HG02571 (cell line): ENCODE data around the gene GSTT4.
A peak's percentile ranks its signal among the peaks of the same experiment; 100 is the strongest.
"Not testable (repeated sequence)": the region's sequence is repeated elsewhere in the genome, so short reads cannot be mapped to it uniquely, and the experiment has no call there.

ENCODE experiments used
- ATAC-seq: cut with Tn5 transposase; IDR thresholded peaks from one replicate; pipeline ENCODE4 v1.9.1; 2021; ENCODE audit warnings: mild to moderate bottlenecking, moderate library complexity; ENCODE audit not compliant: unreplicated experiment

Gene GSTT4

DNA sequence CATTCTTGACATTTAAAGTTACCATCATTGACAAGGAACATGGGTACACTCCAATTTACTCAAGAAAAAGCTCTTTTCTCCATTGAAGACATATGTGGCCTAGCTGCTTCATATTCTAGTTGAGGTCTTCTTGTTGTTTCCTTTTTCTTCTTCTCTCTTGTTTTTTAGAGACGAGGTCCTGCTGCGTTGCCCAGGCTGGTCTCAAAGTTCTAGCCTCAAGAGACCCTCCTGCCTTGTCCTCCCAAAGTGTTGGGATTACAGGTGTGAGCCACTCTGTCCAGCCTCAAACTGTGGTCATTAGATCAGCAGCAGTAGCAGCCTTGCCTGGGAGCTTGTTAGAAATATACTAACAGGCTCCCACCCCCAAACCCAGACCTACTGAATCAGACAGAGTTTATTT, 12.2 kb downstream of the GSTT4 start:
- not testable (repeated sequence) for ATAC-seq

DNA sequence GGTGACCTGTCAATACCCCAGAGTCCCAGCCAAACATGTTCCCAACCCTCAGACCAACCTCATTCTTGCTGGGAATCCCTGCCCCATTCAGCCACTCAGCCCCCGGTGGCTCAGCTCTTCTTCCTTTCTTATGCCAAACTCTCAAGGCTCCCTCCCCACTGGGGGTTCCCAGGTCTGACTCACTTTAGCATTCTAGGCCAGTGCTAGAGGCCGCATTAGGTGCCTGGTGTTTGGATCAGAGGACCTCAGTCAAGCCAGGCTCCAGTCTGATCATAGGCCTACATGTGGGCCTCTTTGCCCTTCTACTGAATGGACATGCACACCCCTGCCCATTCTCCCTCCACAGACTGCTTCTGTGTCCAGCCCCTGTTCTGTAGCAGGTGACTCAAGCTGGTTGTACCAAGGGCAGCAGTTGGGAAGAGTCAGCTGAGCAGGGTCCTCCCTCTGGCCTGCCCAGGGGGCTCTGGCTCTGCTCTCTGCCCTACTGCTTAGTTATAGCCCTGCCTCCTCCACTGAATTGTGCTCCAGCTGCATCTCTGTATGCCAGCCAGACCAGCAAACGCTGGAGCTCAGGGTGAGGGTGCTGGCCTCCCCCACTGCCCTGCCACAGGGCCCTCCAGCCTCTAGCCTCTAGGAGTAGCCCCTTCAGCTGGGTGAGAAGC, 15.5 kb downstream of the GSTT4 start:
- ATAC-seq = not testable (repeated sequence)

DNA sequence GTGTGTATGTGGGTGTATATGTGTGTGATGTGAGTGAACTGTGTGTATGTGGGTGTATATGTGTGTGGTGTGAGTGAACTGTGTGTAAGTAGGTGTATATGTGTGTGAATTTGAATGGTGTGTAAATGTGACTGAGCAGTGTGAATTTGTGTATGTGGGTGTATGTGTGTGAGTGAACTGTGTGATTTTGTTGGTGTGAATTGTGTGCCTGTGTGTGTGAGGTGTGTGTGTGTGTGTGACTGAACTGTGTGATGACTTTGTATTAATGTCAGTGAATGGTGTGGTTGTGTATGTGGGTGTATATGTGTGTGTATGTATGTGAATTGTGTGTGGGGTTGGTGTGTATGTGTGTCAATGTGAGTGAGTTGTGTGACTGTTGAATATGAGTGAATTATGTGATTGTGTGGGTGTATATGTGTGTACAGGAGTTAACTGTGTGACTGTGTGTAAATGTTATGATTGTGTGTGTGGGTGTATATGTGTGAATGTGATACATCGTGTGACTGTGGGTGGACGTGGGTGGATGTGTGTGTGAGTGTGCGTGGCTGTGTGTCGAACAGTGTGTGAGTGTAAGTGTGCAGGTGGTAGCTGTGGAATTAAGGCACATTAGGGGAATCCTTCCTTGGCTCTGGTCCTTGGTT, 18.6 kb downstream of the GSTT4 start:
- not testable (repeated sequence) for ATAC-seq

GRCh38 chr22:23986089-23986488, 19.2 kb downstream of the GSTT4 start:
- not testable (repeated sequence) for ATAC-seq

DNA sequence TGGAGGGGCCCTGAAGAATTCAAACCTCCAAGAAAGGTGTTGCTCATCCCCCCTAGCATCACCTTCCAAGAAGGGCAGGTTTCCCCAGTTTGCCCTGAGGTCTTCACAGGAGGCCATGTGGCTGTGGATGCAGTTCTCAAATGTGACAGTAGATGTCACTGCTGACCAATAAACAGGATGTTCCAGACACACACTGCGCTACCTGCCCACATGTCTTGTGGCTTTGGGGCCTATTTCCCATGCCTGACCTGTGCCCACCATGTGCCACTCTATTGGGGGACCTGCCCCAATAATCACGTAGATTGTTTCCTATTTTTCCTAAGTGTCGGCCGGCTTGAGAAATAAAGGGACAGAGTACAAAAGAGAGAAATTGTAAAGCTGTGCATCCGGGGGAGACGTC, 20.8 kb downstream of the GSTT4 start:
- ATAC-seq = no peak

DNA sequence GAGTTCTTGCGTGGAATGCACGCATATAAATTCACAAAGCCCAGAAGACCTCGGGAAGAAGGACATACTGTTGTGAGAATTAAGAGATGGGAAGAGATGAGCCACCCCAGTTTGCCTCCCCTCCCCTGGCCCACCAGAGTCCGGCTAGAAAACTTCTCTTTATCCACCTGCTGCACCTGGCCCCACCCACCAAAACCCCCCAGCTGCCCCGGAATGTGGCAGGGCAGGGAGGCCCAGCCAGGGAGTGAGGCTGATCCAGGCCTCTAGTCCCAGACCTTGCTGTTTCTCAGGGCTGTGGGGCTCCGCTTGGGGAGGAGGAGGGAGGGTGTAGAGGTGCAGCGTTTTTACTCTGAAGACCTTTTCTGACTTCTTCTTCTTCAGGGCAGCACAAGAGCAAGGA, 24.7 kb downstream of the GSTT4 start:
- ATAC-seq = not testable (repeated sequence)

- ATAC-seq = not testable (repeated sequence)
These were observed 25.6 kb downstream of the GSTT4 start, which contains the start of gene GSTT2 for GRCh38 chr22:23979557-23980240. Gene GSTT2, plus strand, starts transcription at chr22:23980134.

GRCh38 chr22:23977304-23977703, 27.9 kb downstream of the GSTT4 start:
- ATAC-seq = not testable (repeated sequence)

DNA sequence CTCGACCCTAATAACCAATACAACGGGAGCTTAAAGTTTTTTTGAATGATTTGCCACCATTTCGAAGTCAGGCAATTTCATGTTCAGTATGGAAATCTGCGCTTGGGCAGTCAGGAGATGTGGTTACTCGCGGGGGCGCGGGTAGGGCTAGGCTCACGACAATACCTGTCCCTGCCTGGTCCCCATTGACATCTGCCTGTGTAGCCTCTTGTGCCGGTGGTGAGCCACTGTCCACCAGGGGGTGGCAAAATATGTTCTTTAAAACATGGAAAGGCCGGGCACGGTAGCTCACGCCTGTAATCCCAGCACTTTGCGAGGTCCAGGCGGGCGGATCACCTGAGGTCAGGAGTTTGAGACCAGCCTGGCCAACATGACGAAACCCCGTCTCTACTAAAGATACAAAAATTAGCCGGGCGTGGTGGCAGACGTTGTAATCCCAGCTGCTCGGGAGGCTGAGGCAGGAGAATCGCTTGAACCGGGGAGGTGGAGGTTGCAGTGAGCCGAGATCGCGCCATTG, 30.4 kb downstream of the GSTT4 start:
- not testable (repeated sequence) for ATAC-seq

GRCh38 chr22:23974345-23974744, 30.9 kb downstream of the GSTT4 start, which contains the start of gene DDT:
Gene DDT, minus strand, starts transcription at chr22:23974441. Its CDS starts 27 bp downstream, at chr22:23974414.
- ATAC-seq = peak; percentile 86

DNA sequence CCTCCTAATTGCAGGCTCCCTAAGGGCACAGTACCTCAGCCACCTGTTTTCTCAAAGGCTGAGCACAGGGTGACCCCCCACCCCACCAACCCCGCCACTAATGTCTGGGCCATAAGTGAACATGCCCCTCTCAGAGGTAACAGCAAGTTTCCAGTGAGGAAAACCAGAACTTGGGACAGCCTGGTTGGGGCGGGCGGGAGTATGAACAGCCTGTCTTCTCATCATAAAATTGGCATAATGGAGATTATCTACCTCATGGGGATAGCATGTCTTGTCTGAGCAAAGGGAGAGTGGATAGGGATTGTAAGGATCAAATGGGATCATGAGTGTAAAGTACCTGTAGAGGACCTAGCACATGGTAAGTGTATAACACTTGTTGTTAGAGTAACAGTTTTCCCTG, 33.3 kb downstream of the GSTT4 start:
- ATAC-seq = not testable (repeated sequence)

- ATAC-seq = no peak
These were observed 34.3 kb downstream of the GSTT4 start for GRCh38 chr22:23970816-23971486.

DNA sequence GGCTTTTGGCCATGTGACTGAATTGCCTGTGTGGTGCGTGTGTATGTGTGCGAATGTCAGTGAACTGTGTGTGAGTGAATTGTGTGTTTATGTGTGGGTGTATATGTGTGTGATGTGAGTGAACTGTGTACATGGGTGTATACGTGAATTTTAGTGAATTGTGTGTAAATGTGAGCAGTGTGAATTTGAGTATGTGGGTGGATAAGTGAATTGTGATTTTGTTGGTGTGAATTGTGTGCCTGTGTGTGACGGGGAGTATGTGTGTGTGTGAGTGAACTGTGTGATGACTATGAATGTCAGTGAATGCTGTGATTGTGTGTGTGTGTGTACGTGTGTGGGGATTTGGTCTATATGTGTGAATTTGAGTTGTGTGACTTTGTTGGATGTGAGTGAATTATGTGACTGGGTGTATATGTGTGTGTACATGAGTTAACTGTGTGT, 35.0 kb downstream of the GSTT4 start:
- no peak for ATAC-seq

DNA sequence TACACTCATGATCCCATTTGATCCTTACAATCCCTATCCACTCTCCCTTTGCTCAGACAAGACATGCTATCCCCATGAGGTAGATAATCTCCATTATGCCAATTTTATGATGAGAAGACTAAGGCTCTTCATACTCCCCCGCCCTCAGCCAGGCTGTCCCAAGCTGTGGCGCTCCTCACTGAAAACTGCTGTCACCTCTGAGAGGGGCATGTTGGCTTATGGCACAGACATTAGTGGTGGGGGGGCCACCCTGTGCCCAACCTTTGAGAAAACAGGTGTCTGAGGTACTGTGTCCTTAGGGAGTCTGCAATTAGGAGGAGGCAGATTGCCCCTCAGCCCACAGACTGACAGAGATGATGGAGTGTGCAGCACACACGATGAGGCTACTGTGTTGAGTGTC, 36.2 kb downstream of the GSTT4 start:
- no peak for ATAC-seq

DNA sequence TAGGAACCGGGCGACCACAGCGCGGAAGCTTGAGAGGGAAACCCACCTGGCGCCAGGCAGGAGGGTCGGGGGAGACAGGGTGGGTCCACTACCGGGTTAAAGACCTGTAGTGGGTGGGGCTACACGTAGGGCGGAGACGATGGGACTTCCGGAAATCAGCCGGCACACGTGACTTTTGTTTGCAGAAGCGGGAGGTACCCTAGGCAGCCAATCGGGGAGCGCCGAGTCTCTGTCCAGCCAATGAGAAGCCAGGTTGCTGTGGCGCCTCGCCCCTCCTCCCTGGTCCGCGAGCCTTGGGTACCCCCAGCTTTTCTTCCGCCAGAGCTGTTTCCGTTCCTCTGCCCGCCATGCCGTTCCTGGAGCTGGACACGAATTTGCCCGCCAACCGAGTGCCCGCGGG, 38.7 kb downstream of the GSTT4 start, which contains the start of gene DDTL:
Gene DDTL, plus strand, starts transcription at position 321 of the 400 bp plus-strand sequence. Its CDS starts 27 bp downstream, at position 348.
- ATAC-seq = peak; percentile 82

DNA sequence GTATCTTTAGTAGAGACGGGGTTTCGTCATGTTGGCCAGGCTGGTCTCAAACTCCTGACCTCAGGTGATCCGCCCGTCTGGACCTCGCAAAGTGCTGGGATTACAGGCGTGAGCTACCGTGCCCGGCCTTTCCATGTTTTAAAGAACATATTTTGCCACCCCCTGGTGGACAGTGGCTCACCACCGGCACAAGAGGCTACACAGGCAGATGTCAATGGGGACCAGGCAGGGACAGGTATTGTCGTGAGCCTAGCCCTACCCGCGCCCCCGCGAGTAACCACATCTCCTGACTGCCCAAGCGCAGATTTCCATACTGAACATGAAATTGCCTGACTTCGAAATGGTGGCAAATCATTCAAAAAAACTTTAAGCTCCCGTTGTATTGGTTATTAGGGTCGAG, 39.2 kb downstream of the GSTT4 start:
- not testable (repeated sequence) for ATAC-seq

DNA sequence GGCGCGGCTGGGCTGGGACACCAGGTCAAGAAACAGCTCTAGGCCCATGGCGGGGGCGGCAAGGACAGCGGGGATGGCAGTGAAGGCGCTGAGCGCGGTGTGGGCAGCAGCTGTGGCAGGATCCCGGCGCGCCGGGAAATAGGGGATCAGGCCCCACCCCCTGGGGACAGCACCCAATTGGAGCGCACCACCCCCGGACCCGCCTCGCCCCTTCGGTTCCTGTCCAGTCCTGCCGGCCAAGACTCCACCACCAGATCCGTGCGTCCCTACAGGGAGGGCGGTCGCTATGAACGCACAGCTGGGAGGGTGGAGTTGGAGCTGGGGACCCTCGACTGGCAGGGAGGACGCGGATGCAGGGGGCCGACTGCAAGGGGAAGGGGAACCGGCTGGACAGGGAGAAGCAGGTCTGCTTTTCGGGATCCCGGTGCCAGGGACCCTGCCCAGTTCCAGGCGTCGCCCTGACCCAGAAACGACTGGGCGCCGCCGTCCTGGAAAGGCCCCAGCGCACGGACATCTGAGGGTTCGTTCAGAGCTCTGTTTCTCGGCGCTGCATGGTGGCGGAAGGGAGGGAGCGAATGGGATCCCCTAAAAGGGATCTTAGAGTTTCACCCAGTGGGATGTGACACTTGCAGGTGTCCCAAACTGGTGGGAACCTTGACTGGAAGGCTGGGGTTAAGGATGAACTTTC, 44.0 kb downstream of the GSTT4 start, which contains the start of gene GSTT2B:
Gene GSTT2B, minus strand, starts transcription at position 112 of the 688 bp plus-strand sequence. Its CDS starts 64 bp downstream, at position 48.
- not testable (repeated sequence) for ATAC-seq

DNA sequence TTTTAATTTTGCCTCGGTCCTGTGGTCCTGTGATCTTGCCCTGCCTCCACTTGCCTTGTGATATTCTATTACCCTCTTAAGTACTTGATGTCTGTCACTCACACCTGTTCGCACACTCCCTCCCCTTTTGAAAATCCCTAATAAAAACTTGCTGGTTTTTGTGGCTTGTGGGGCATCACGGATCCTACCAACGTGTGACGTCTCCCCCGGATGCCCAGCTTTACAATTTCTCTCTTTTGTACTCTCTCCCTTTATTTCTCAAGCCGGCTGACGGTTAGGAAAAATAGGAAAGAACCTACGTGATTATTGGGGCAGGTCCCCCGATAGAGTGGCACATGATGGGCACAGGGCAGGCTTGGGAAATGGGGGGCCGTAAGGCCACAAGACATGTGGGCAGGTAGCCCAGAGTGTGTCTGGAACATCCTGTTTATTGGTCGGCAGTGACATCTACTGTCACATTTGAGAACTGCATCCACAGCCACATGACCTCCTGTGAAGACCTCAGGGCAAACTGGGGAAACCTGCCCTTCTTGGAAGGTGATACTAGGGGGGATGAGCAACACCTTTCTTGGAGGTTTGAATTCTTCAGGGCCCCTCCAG, 48.9 kb downstream of the GSTT4 start:
- ATAC-seq = not testable (repeated sequence)

GRCh38 chr22:23955886-23956285, 49.4 kb downstream of the GSTT4 start:
- ATAC-seq = not testable (repeated sequence)

GRCh38 chr22:23954991-23955305, 50.3 kb downstream of the GSTT4 start:
- not testable (repeated sequence) for ATAC-seq
